ENCODE data around the gene METTL13. TPM values are rescaled to one million over a fixed set of nuclear protein-coding genes. Genes with fewer than 3 reads are reported as not detected.

The METTL13 gene
- total RNA-seq, 2 experiments from 2014 or later: 42.9 to 44.5 TPM

GRCh38 chr1:171748651-171749050 lies 32.8 kb upstream of the METTL13 start:
- Mint-ChIP-seq H3K27ac (no peak overlapping the region), H3K9me3 (peaks cover 2% of the 10 kb centered on the region), H3K36me3 (ENCODE audit: low read depth) (peaks cover 4% of the 10 kb centered on the region), H3K4me3 (no peak overlapping the region), H3K27me3 (no peaks in the 10 kb centered on the region), H3K4me1 (peaks cover 17% of the 10 kb centered on the region)
- CTCF ChIA-PET: interaction anchor here (0.6 kb wide), 1 partner anchor 25 kb away, joined by 3 read pairs; no protein-coding TSS in a partner anchor
- no peak for DNase-seq
- POLR2A ChIA-PET: no interaction called here

GRCh38 chr1:171751221-171751620 lies 30.2 kb upstream of the METTL13 start:
- Mint-ChIP-seq H3K4me1 (peaks cover 14% of the 10 kb centered on the region), H3K27me3 (no peaks in the 10 kb centered on the region), H3K36me3 (ENCODE audit: low read depth) (peaks cover 4% of the 10 kb centered on the region), H3K4me3 (no peak overlapping the region), H3K9me3 (peaks cover 2% of the 10 kb centered on the region), H3K27ac (peak overlapping the region; percentile 71)
- CTCF ChIA-PET: interaction anchor here (0.7 kb wide), 1 partner anchor 254 kb away, joined by 5 read pairs; no protein-coding TSS in a partner anchor
- POLR2A ChIA-PET: no interaction called here
- peak; percentile 30 for DNase-seq

- Mint-ChIP-seq H3K4me1 (peaks cover 14% of the 10 kb centered on the region), H3K27ac (no peak overlapping the region), H3K36me3 (ENCODE audit: low read depth) (peaks cover 4% of the 10 kb centered on the region), H3K9me3 (peaks cover 2% of the 10 kb centered on the region), H3K27me3 (peaks cover 6% of the 10 kb centered on the region), H3K4me3 (no peak overlapping the region)
- DNase-seq: no peak
- ChIA-PET POLR2A (no interaction called here), CTCF (no interaction called here)
Observed at GRCh38 chr1:171753182-171753581, 28.3 kb upstream of the METTL13 start.

- H3K27me3 Mint-ChIP-seq: peaks cover 7% of the 10 kb centered on the region
- H3K4me1 Mint-ChIP-seq: peaks cover 14% of the 10 kb centered on the region
- peaks cover 2% of the 10 kb centered on the region for H3K9me3 Mint-ChIP-seq
- no peak overlapping the region for H3K4me3 Mint-ChIP-seq
- H3K27ac Mint-ChIP-seq: no peak overlapping the region
- ChIA-PET CTCF (no interaction called here), POLR2A (interaction anchor here (0.9 to 2.9 kb wide), 2 partner anchors 12 to 239 kb away, joined by 3 to 19 read pairs; partner anchors contain the start of gene VAMP4)
- peaks cover 4% of the 10 kb centered on the region for H3K36me3 Mint-ChIP-seq (ENCODE audit: low read depth)
- no peak for DNase-seq
Observed at GRCh38 chr1:171753685-171754352, 27.6 kb upstream of the METTL13 start.

- H3K36me3 Mint-ChIP-seq (ENCODE audit: low read depth): peaks cover 4% of the 10 kb centered on the region
- no peak overlapping the region for H3K4me3 Mint-ChIP-seq
- H3K27me3 Mint-ChIP-seq: peaks cover 7% of the 10 kb centered on the region
- peaks cover 14% of the 10 kb centered on the region for H3K4me1 Mint-ChIP-seq
- H3K9me3 Mint-ChIP-seq: peaks cover 2% of the 10 kb centered on the region
- H3K27ac Mint-ChIP-seq: no peak overlapping the region
- no peak for DNase-seq
- ChIA-PET POLR2A (interaction anchor here (0.9 to 2.9 kb wide), 2 partner anchors 12 to 239 kb away, joined by 3 to 19 read pairs; partner anchors contain the start of gene VAMP4), CTCF (no interaction called here)
Observed at GRCh38 chr1:171754353-171754705, 27.1 kb upstream of the METTL13 start.

GRCh38 chr1:171754971-171755370 lies 26.5 kb upstream of the METTL13 start:
- peaks cover 4% of the 10 kb centered on the region for H3K36me3 Mint-ChIP-seq (ENCODE audit: low read depth)
- ChIA-PET CTCF (no interaction called here), POLR2A (interaction anchor here (0.9 to 2.9 kb wide), 2 partner anchors 13 to 240 kb away, joined by 3 to 19 read pairs; partner anchors contain the start of gene VAMP4)
- peaks cover 7% of the 10 kb centered on the region for H3K27me3 Mint-ChIP-seq
- H3K27ac Mint-ChIP-seq: no peak overlapping the region
- H3K4me1 Mint-ChIP-seq: peaks cover 14% of the 10 kb centered on the region
- DNase-seq: no peak
- peaks cover 2% of the 10 kb centered on the region for H3K9me3 Mint-ChIP-seq
- H3K4me3 Mint-ChIP-seq: no peak overlapping the region

GRCh38 chr1:171756856-171757255 lies 24.6 kb upstream of the METTL13 start:
- Mint-ChIP-seq H3K9me3 (no peaks in the 10 kb centered on the region), H3K27me3 (peaks cover 7% of the 10 kb centered on the region), H3K36me3 (ENCODE audit: low read depth) (no peaks in the 10 kb centered on the region), H3K4me3 (no peak overlapping the region), H3K4me1 (peaks cover 6% of the 10 kb centered on the region), H3K27ac (no peak overlapping the region)
- ChIA-PET POLR2A (no interaction called here), CTCF (interaction anchor here (1.5 kb wide), 1 partner anchor 15 kb away, joined by 3 read pairs; the partner anchor contains the start of gene VAMP4)
- no peak for DNase-seq

- ChIA-PET CTCF (no interaction called here), POLR2A (no interaction called here)
- Mint-ChIP-seq H3K27me3 (peaks cover 8% of the 10 kb centered on the region), H3K4me1 (peaks cover 4% of the 10 kb centered on the region), H3K27ac (no peak overlapping the region), H3K4me3 (no peak overlapping the region), H3K36me3 (ENCODE audit: low read depth) (no peaks in the 10 kb centered on the region), H3K9me3 (no peaks in the 10 kb centered on the region)
- DNase-seq: no peak
Observed at GRCh38 chr1:171758011-171758410, 23.4 kb upstream of the METTL13 start.

GRCh38 chr1:171762143-171762563 lies 19.3 kb upstream of the METTL13 start:
- Mint-ChIP-seq H3K4me3 (no peak overlapping the region), H3K27me3 (peaks cover 30% of the 10 kb centered on the region), H3K9me3 (no peaks in the 10 kb centered on the region), H3K4me1 (no peaks in the 10 kb centered on the region), H3K27ac (no peak overlapping the region), H3K36me3 (ENCODE audit: low read depth) (no peaks in the 10 kb centered on the region)
- DNase-seq: no peak
- ChIA-PET CTCF (no interaction called here), POLR2A (no interaction called here)

GRCh38 chr1:171763764-171764163 lies 17.7 kb upstream of the METTL13 start:
- H3K36me3 Mint-ChIP-seq (ENCODE audit: low read depth): no peaks in the 10 kb centered on the region
- no peak overlapping the region for H3K27ac Mint-ChIP-seq
- DNase-seq: no peak
- H3K4me1 Mint-ChIP-seq: no peaks in the 10 kb centered on the region
- no peaks in the 10 kb centered on the region for H3K9me3 Mint-ChIP-seq
- POLR2A ChIA-PET: no interaction called here
- CTCF ChIA-PET: no interaction called here
- H3K4me3 Mint-ChIP-seq: no peak overlapping the region
- H3K27me3 Mint-ChIP-seq: peaks cover 23% of the 10 kb centered on the region

- Mint-ChIP-seq H3K27me3 (peaks cover 22% of the 10 kb centered on the region), H3K4me3 (no peak overlapping the region), H3K27ac (no peak overlapping the region), H3K9me3 (no peaks in the 10 kb centered on the region), H3K36me3 (ENCODE audit: low read depth) (no peaks in the 10 kb centered on the region), H3K4me1 (no peaks in the 10 kb centered on the region)
- no peak for DNase-seq
- POLR2A ChIA-PET: interaction anchor here (1.4 kb wide), 1 partner anchor 26 kb away, joined by 3 read pairs; no protein-coding TSS in a partner anchor
- CTCF ChIA-PET: no interaction called here
Observed at GRCh38 chr1:171769171-171769570, 12.3 kb upstream of the METTL13 start.

- H3K4me1 Mint-ChIP-seq: no peaks in the 10 kb centered on the region
- no peak for DNase-seq
- H3K27me3 Mint-ChIP-seq: peaks cover 18% of the 10 kb centered on the region
- no peaks in the 10 kb centered on the region for H3K36me3 Mint-ChIP-seq (ENCODE audit: low read depth)
- H3K9me3 Mint-ChIP-seq: no peaks in the 10 kb centered on the region
- CTCF ChIA-PET: no interaction called here
- POLR2A ChIA-PET: interaction anchor here (1.4 kb wide), 1 partner anchor 26 kb away, joined by 3 read pairs; no protein-coding TSS in a partner anchor
- no peak overlapping the region for H3K27ac Mint-ChIP-seq
- H3K4me3 Mint-ChIP-seq: no peak overlapping the region
Observed at GRCh38 chr1:171769754-171770153, 11.7 kb upstream of the METTL13 start.

- CTCF ChIA-PET: no interaction called here
Observed at GRCh38 chr1:171772312-171772711, 9.1 kb upstream of the METTL13 start.

More at GRCh38 chr1:171772312-171772711, 9.1 kb upstream of the METTL13 start:
- Mint-ChIP-seq H3K4me3 (no peak overlapping the region), H3K9me3 (no peaks in the 10 kb centered on the region), H3K27ac (no peak overlapping the region), H3K36me3 (ENCODE audit: low read depth) (no peaks in the 10 kb centered on the region), H3K27me3 (peaks cover 16% of the 10 kb centered on the region), H3K4me1 (peaks cover under 1% of the 10 kb centered on the region)
- no peak for DNase-seq
- POLR2A ChIA-PET: no interaction called here

Measured in activated CD4-positive, alpha-beta memory T cell treated with anti-CD3 and anti-CD28 coated beads, Interleukin-2, amount 10 ng/mL, durations not matched to agents 7 days and 5 days (primary cell).